Right lobe of liver (tissue), 4 donors: Measurements from ENCODE around the gene PLXNB1.

Experiments
- CTCF ChIP-seq, 4 donors: fragments of 200-600 bp in 3 of 4; fragments of 450-650 bp in 1 of 4; IDR thresholded peaks; one replicate each; pipeline versions ENCODE4 v1.5.1 to v1.8.0; 2016 to 2022; ENCODE audit warnings: antibody characterized with exemption in 4 of 4, mild to moderate bottlenecking in 2 of 4
- POLR2A ChIP-seq: fragments of 450-650 bp; IDR thresholded peaks from one replicate; pipeline ENCODE4 v1.6.1; 2017; ENCODE audit warnings: antibody characterized with exemption, mild to moderate bottlenecking
- donor health status: DM: no; HTN: no; CAD: no.
- donor health status: DM: no; HTN: no; CAD: no.
- donor health status: DM: no; HTN: yes; CAD: no.

DNA sequence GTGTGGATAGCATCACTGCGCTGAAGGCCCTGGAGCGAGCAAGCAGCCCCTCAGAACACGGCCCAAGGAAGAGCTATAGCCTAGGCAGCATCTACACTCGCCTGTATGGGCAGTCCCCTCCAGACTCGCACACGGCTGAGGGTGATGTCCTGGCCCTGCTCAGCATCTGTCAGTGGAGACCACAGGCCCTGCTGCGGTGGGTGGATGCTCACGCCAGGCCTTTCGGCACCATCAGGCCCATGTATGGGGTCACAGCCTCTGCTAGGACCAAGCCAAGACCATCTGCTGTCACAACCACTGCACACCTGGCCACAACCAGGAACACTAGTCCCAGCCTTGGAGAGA is 37.2 kb upstream of the PLXNB1 start:
- TF ChIP-seq CTCF (IDR thresholded peaks at IDR 0.05) (no peak), POLR2A (no peak)
